Measurements from ENCODE around the gene ZFYVE19.
"Not testable (repeated sequence)": the region's sequence is repeated elsewhere in the genome, so short reads cannot be mapped to it uniquely, and the experiment has no call there.

Gene ZFYVE19

GRCh38 chr15:40844696-40845030, 37.8 kb downstream of the ZFYVE19 start:
- FAIRE-seq (no peak), DNase-seq (ENCODE audit: insufficient read length, low spot score) (no peak)

- no peak for DNase-seq (ENCODE audit: insufficient read length, low spot score)
These were observed 38.1 kb downstream of the ZFYVE19 start for GRCh38 chr15:40845036-40845435.

GRCh38 chr15:40845511-40846284, 38.8 kb downstream of the ZFYVE19 start:
- no peak for DNase-seq (ENCODE audit: insufficient read length, low spot score)
- no peak for FAIRE-seq

More at GRCh38 chr15:40845036-40845435, 38.1 kb downstream of the ZFYVE19 start:
- no peak for FAIRE-seq

- no peak for DNase-seq (ENCODE audit: insufficient read length, low spot score)
- no peak for FAIRE-seq
These were observed 39.9 kb downstream of the ZFYVE19 start for GRCh38 chr15:40846841-40847222.

- DNase-seq (ENCODE audit: insufficient read length, low spot score) (peak; percentile 68), FAIRE-seq (peak; percentile 55)
These were observed 40.5 kb downstream of the ZFYVE19 start for GRCh38 chr15:40847223-40847961.

GRCh38 chr15:40850576-40851112, 43.8 kb downstream of the ZFYVE19 start:
- DNase-seq (ENCODE audit: insufficient read length, low spot score) (no peak), FAIRE-seq (no peak)

- no peak for DNase-seq (ENCODE audit: insufficient read length, low spot score)
- no peak for FAIRE-seq
These were observed 45.6 kb downstream of the ZFYVE19 start for GRCh38 chr15:40852529-40852928.

- DNase-seq (ENCODE audit: insufficient read length, low spot score) = no peak
These were observed 46.5 kb downstream of the ZFYVE19 start for GRCh38 chr15:40853241-40853890.

GRCh38 chr15:40854161-40854560, 47.3 kb downstream of the ZFYVE19 start:
- FAIRE-seq (no peak), DNase-seq (ENCODE audit: insufficient read length, low spot score) (no peak)

More at GRCh38 chr15:40853241-40853890, 46.5 kb downstream of the ZFYVE19 start:
- FAIRE-seq = no peak

- DNase-seq (ENCODE audit: insufficient read length, low spot score) (no peak), FAIRE-seq (no peak)
These were observed 48.9 kb downstream of the ZFYVE19 start for GRCh38 chr15:40855706-40856234.

GRCh38 chr15:40856746-40857145, 49.9 kb downstream of the ZFYVE19 start:
- FAIRE-seq = no peak
- DNase-seq (ENCODE audit: insufficient read length, low spot score) = no peak

- FAIRE-seq (peak; percentile 55), DNase-seq (ENCODE audit: insufficient read length, low spot score) (peak; percentile 84)
These were observed 50.9 kb downstream of the ZFYVE19 start for GRCh38 chr15:40857601-40858341.

GRCh38 chr15:40858706-40859105, 51.8 kb downstream of the ZFYVE19 start:
- no peak for FAIRE-seq
- no peak for DNase-seq (ENCODE audit: insufficient read length, low spot score)

- FAIRE-seq (peak; percentile 63), DNase-seq (ENCODE audit: insufficient read length, low spot score) (peak; percentile 80)
These were observed 52.4 kb downstream of the ZFYVE19 start for GRCh38 chr15:40859206-40859851.

GRCh38 chr15:40861147-40861546, 54.3 kb downstream of the ZFYVE19 start:
- FAIRE-seq; DNase-seq (ENCODE audit: insufficient read length, low spot score): not testable (repeated sequence)

- DNase-seq (ENCODE audit: insufficient read length, low spot score) = no peak
- no peak for FAIRE-seq
These were observed 56.9 kb downstream of the ZFYVE19 start for GRCh38 chr15:40863660-40864270.

Measured in HTR-8/SVneo (cell line).